Esophagus squamous epithelium (tissue), 4 donors: ENCODE results near the gene SLC8A2.

Experiments used
- POLR2A ChIP-seq, 4 donors: fragments of 450-650 bp; IDR thresholded peaks; one replicate each; pipeline ENCODE4 v1.6.1; 2017; ENCODE audit warnings: antibody characterized with exemption in 4 of 4, mild to moderate bottlenecking in 4 of 4, moderate library complexity in 3 of 4
- TF ChIP-seq, protein P1 (sequence below), 6 experiments: fragments of 450-650 bp in 4 of 6; fragments of 200-600 bp in 2 of 6; sonication (generic) in 2 of 6; IDR thresholded peaks; one replicate each; pipeline ENCODE4 v1.5.1; 2016 to 2019; ENCODE audit warnings: antibody characterized with exemption in 6 of 6, mild to moderate bottlenecking in 4 of 6, moderate library complexity in 4 of 6

DNA sequence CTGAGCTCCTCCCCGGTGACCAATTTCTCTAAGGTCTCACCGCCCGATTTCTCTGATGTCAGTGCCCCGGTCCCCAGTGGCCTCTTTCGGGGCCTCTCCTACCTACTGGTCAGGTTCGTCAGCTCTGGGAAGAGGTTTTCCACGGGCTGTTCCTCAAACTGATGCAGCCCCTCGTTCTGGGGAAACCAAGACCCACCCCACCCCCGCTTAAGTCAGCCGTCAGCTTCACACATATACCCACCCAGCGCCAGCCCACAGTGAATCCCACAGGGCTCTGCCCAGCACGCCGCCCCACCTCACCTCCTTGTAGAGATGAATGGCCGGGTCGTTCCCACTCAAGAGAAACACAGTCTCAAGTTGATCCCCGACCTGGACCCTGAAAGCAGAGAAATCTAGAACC lies 9.0 kb upstream of the SLC8A2 start:
- TF ChIP-seq, protein P1, sequence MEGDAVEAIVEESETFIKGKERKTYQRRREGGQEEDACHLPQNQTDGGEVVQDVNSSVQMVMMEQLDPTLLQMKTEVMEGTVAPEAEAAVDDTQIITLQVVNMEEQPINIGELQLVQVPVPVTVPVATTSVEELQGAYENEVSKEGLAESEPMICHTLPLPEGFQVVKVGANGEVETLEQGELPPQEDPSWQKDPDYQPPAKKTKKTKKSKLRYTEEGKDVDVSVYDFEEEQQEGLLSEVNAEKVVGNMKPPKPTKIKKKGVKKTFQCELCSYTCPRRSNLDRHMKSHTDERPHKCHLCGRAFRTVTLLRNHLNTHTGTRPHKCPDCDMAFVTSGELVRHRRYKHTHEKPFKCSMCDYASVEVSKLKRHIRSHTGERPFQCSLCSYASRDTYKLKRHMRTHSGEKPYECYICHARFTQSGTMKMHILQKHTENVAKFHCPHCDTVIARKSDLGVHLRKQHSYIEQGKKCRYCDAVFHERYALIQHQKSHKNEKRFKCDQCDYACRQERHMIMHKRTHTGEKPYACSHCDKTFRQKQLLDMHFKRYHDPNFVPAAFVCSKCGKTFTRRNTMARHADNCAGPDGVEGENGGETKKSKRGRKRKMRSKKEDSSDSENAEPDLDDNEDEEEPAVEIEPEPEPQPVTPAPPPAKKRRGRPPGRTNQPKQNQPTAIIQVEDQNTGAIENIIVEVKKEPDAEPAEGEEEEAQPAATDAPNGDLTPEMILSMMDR (IDR thresholded peaks at IDR 0.05), result no peak
- no peak for TF ChIP-seq POLR2A (IDR thresholded peaks at IDR 0.05)
